Ishikawa (cell line): ENCODE data around the gene KYAT1.

Experiments
- CEBPB ChIP-seq: IDR thresholded peaks from 2 replicates; pipeline ENCODE4 v1.6.1; 2012
- CREB1 ChIP-seq: IDR thresholded peaks from 2 replicates; pipeline ENCODE4 v1.6.1; 2012; ENCODE audit warnings: low read depth
- EGR1 ChIP-seq: IDR thresholded peaks from 2 replicates; pipeline ENCODE4 v1.6.1; 2012
- EP300 ChIP-seq: IDR thresholded peaks from 2 replicates; pipeline ENCODE4 v1.6.1; 2012; ENCODE audit warnings: borderline replicate concordance
- FOXM1 ChIP-seq: IDR thresholded peaks from 2 replicates; pipeline ENCODE4 v1.6.1; 2012; ENCODE audit warnings: low read depth, borderline replicate concordance
- NFIC ChIP-seq: IDR thresholded peaks from 2 replicates; pipeline ENCODE4 v1.6.1; 2012
- RAD21 ChIP-seq: IDR thresholded peaks from 2 replicates; pipeline ENCODE4 v1.6.1; 2012; ENCODE audit warnings: low read depth
- TAF1 ChIP-seq: IDR thresholded peaks from 2 replicates; pipeline ENCODE4 v1.6.1; 2012; ENCODE audit warnings: low read depth, mild to moderate bottlenecking
- TCF12 ChIP-seq: IDR thresholded peaks from 2 replicates; pipeline ENCODE4 v1.6.1; 2012; ENCODE audit warnings: low read depth
- TEAD4 ChIP-seq: IDR thresholded peaks from 2 replicates; pipeline ENCODE4 v1.6.1; 2012
- YY1 ChIP-seq: IDR thresholded peaks from 2 replicates; pipeline ENCODE4 v1.6.1; 2012; ENCODE audit warnings: low read depth
- ZBTB7A ChIP-seq: IDR thresholded peaks from 2 replicates; pipeline ENCODE4 v1.6.1; 2012; ENCODE audit warnings: low read depth
- TF ChIP-seq, protein P1 (sequence below): IDR thresholded peaks from 2 replicates; pipeline ENCODE4 v1.6.1; 2012
- TF ChIP-seq, protein P2 (sequence below): IDR thresholded peaks from 2 replicates; pipeline ENCODE4 v1.6.1; 2012; ENCODE audit warnings: low read depth, mild to moderate bottlenecking
- TF ChIP-seq, protein P3 (sequence below): IDR thresholded peaks from 2 replicates; pipeline ENCODE4 v1.6.1; 2012

KYAT1 gene

GRCh38 chr9:128899566-128900322 is 18.0 kb upstream of the KYAT1 start:
- TF ChIP-seq, protein P1, sequence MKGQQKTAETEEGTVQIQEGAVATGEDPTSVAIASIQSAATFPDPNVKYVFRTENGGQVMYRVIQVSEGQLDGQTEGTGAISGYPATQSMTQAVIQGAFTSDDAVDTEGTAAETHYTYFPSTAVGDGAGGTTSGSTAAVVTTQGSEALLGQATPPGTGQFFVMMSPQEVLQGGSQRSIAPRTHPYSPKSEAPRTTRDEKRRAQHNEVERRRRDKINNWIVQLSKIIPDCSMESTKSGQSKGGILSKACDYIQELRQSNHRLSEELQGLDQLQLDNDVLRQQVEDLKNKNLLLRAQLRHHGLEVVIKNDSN: no peak
- no peak for TF ChIP-seq YY1
- TF ChIP-seq NFIC: no peak
- TF ChIP-seq TAF1: no peak
- TF ChIP-seq ZBTB7A: no peak

DNA sequence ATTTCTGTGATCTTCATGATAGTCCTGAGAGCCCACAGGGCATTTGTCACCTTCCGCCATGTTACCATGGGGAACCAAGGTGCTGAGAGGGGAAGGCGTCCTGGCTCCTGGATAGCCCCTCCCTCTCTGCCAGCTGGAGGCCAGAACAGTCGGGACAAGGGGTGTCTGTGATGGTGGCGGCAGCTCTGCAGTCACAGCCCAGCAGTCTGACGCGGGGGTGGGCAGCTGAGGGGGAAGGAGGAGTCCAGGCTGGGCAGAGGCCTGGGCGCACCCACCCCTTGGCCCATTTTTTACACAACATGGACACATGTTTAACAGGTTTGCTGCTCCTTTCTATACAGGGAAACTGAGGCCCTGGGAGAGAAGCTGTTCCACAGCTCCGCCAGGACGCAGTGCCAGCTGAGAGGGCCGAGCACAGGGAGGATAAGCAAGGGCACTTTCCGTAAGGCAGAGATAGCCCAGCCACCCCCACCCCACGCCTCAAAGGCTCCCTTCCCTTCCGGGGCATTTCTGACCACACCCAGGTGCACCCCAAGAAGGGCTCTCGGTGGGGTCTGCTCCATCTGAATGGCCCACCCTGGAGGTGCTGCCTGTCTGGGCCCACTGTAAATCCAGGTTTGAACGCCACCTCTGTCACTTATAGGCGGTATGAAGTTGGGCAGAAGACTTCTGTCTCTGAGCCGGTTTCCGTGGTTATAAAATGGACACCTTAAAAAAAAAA is 17.3 kb upstream of the KYAT1 start:
- TF ChIP-seq FOXM1 (no peak), TCF12 (no peak), YY1 (no peak), EGR1 (no peak), TAF1 (no peak), RAD21 (no peak), CEBPB (no peak)
- TF ChIP-seq, protein P2, sequence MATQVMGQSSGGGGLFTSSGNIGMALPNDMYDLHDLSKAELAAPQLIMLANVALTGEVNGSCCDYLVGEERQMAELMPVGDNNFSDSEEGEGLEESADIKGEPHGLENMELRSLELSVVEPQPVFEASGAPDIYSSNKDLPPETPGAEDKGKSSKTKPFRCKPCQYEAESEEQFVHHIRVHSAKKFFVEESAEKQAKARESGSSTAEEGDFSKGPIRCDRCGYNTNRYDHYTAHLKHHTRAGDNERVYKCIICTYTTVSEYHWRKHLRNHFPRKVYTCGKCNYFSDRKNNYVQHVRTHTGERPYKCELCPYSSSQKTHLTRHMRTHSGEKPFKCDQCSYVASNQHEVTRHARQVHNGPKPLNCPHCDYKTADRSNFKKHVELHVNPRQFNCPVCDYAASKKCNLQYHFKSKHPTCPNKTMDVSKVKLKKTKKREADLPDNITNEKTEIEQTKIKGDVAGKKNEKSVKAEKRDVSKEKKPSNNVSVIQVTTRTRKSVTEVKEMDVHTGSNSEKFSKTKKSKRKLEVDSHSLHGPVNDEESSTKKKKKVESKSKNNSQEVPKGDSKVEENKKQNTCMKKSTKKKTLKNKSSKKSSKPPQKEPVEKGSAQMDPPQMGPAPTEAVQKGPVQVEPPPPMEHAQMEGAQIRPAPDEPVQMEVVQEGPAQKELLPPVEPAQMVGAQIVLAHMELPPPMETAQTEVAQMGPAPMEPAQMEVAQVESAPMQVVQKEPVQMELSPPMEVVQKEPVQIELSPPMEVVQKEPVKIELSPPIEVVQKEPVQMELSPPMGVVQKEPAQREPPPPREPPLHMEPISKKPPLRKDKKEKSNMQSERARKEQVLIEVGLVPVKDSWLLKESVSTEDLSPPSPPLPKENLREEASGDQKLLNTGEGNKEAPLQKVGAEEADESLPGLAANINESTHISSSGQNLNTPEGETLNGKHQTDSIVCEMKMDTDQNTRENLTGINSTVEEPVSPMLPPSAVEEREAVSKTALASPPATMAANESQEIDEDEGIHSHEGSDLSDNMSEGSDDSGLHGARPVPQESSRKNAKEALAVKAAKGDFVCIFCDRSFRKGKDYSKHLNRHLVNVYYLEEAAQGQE: no peak

GRCh38 chr9:128898382-128898781 is 16.6 kb upstream of the KYAT1 start:
- no peak for TF ChIP-seq CEBPB
- no peak for TF ChIP-seq TCF12
- TF ChIP-seq, protein P2: no peak
- no peak for TF ChIP-seq ZBTB7A
- no peak for TF ChIP-seq FOXM1
- TF ChIP-seq TAF1: no peak
- TF ChIP-seq, protein P3, sequence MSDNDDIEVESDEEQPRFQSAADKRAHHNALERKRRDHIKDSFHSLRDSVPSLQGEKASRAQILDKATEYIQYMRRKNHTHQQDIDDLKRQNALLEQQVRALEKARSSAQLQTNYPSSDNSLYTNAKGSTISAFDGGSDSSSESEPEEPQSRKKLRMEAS: no peak
- TF ChIP-seq EGR1: no peak

GRCh38 chr9:128895556-128895955 is 13.8 kb upstream of the KYAT1 start:
- TF ChIP-seq EGR1: no peak
- TF ChIP-seq RAD21: no peak
- no peak for TF ChIP-seq YY1
- TF ChIP-seq NFIC: no peak
- no peak for TF ChIP-seq EP300
- TF ChIP-seq CEBPB: no peak
- no peak for TF ChIP-seq TEAD4

DNA sequence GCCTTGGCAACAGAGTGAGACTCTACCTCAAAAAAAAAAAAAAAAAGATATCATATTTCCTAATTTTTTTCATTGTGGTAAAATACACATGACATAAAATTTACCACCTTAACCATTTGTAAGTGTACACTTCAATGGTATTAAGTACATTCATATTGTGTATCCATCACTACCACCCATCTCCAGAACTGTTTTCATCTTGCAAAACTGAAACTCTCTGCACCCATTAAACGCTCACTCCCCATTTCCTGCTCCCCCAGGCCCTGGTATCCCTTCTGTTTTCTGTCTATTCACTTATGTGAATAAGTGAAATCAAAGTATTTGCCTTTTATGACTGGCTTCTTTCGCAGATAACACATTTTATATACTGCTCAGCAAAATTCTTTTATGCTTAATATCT is 13.0 kb upstream of the KYAT1 start:
- no peak for TF ChIP-seq EGR1
- no peak for TF ChIP-seq ZBTB7A
- TF ChIP-seq TCF12: no peak
- no peak for TF ChIP-seq EP300

GRCh38 chr9:128893354-128893753 is 11.6 kb upstream of the KYAT1 start:
- TF ChIP-seq NFIC: no peak
- TF ChIP-seq, protein P2: no peak
- no peak for TF ChIP-seq RAD21
- no peak for TF ChIP-seq TEAD4
- TF ChIP-seq EGR1: no peak
- no peak for TF ChIP-seq ZBTB7A
- TF ChIP-seq, protein P3: no peak
- no peak for TF ChIP-seq CEBPB
- no peak for TF ChIP-seq CREB1
- no peak for TF ChIP-seq FOXM1
- no peak for TF ChIP-seq EP300
- TF ChIP-seq, protein P1: no peak
- no peak for TF ChIP-seq TAF1
- no peak for TF ChIP-seq TCF12
- TF ChIP-seq YY1: no peak
